MM.1S (cell line): ENCODE data around the gene AUTS2.

Experiments used
- CTCF ChIP-seq: fragments of 300-600 bp; sonication (generic); IDR thresholded peaks from 2 replicates; pipeline ENCODE4 v1.5.1; 2016; ENCODE audit warnings: antibody characterized with exemption, low read length, mixed read lengths
- EZH2 ChIP-seq: fragments of 300-600 bp; sonication (generic); optimal IDR thresholded peaks from 2 replicates; pipeline ENCODE3; 2017; ENCODE audit warnings: low read depth, mild to moderate bottlenecking, antibody characterized with exemption, low read length, mixed read lengths

- TF ChIP-seq CTCF = no peak
- TF ChIP-seq EZH2 = no peak
Observed at GRCh38 chr7:69613846-69614245, 15.6 kb downstream of the AUTS2 start.
